ENCODE data around the gene BABAM1. TPM values are rescaled to one million over a fixed set of nuclear protein-coding genes. Genes with fewer than 3 reads are reported as not detected.

The BABAM1 gene
- total and polyA plus RNA-seq, 2 experiments from 2014 or later = 82.7 to 90.3 TPM

DNA sequence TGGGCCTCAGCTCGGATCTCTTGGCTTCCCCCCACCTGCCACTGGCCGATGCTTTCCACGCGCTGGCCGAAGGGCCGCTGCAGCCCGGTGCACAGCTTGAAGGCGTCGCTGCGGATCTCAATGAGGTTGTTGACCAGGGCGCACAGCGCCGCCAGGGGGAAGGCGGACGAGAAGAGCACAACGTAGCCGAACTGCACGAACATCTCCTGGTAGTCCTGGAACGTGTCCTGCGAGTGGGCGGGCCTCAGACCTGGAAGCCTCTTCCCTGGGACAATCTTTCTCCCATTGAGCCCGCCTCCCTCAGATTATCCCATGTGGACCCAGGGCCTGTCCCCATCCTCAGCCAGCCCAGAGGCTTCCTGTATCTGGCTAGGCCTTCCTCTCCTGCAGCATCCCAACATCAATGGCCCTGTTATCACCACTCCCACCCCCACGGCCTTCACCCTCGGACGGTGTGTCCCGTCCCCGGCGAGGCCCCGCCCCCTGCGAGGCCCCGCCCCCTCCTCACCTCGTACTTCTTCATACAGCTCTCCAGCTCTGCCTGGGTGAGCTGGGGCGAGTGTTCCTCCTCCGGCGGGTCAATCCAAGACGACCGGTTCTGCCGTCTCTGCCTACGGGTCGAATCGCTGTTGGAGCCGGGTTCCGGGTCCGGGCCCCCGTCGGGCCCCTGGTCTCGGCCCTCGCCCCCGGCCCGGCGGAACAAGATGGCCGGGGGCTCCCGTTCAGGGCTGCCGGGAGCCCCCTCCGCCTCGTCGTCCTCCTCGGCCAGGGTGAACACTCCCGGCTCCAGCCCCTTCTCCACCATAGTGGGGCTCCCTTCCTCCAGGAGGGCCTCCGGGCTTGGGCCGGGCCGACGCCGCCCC lies 60.6 kb downstream of the BABAM1 start:
- H3K27me3 ChIP-seq (replicated peaks; ENCODE audit: insufficient read depth) = no peaks in the 10 kb centered on the region
- no peak for DNase-seq
- no peaks in the 10 kb centered on the region for H3K4me1 ChIP-seq (ENCODE audit: insufficient read depth)
- no peaks in the 10 kb centered on the region for H3K36me3 ChIP-seq (ENCODE audit: low read depth)
- H3K4me2 ChIP-seq (ENCODE audit: unreplicated experiment) = no peak overlapping the region
- no peaks in the 10 kb centered on the region for H3K79me2 ChIP-seq (ENCODE audit: insufficient read depth)
- H2AFZ ChIP-seq = no peak overlapping the region
- TF ChIP-seq EZH2 (IDR thresholded peaks at IDR 0.05; ENCODE audit: insufficient read depth, poor library complexity, severe bottlenecking) = no peak
- no peak for TF ChIP-seq EZH2phosphoT487 (IDR thresholded peaks at IDR 0.05; ENCODE audit: insufficient read depth, low read depth)
- no peaks in the 10 kb centered on the region for H4K20me1 ChIP-seq (ENCODE audit: insufficient read depth)
- H3K27ac ChIP-seq = no peak overlapping the region
- 0 out of 2 replicates have a peak, but pooled peaks cover 12% of the 10 kb centered on the region for H3F3A ChIP-seq (ENCODE audit: insufficient read depth)
- 77 to 94% methylated on average over 34 to 64 of the region's 64 CpGs for WGBS, 2 experiments (ENCODE audit: low coverage in 1 of 2, low lambda C conversion rate in 2 of 2, missing lambda C conversion rate in 2 of 2)
- H3K9me3 ChIP-seq (ENCODE audit: low read depth) = no peaks in the 10 kb centered on the region
- no peak overlapping the region for H3K4me3 ChIP-seq
- in situ Hi-C loops (cut with MboI) = no loop called here
- H3K9me2 ChIP-seq (ENCODE audit: insufficient read depth) = no peaks in the 10 kb centered on the region
- no peak overlapping the region for H3K9ac ChIP-seq

Other genes starting within 250 kb of the BABAM1 start
- 0.76 and 0.89 TPM in 2 replicates for gene CPAMD8, start 240.6 kb upstream of the BABAM1 start, total RNA-seq (2014; rRNA removed; shearing (Covaris generic))
- 0.20 and 0.80 TPM in 2 replicates for gene CPAMD8, start 240.6 kb upstream of the BABAM1 start, polyA plus RNA-seq (2016; fragmentation: Nextera tagmentation; extraction: Ambion mirVana)
- gene HAUS8, start 192.0 kb upstream of the BABAM1 start, total RNA-seq (2014; rRNA removed; shearing (Covaris generic)) = 1.0 and 3.4 TPM in 2 replicates
- 8.2 and 10.6 TPM in 2 replicates for gene HAUS8, start 192.0 kb upstream of the BABAM1 start, polyA plus RNA-seq (2016; fragmentation: Nextera tagmentation; extraction: Ambion mirVana)
- 49.1 and 71.8 TPM in 2 replicates for gene MYO9B, start 191.7 kb upstream of the BABAM1 start, total RNA-seq (2014; rRNA removed; shearing (Covaris generic))
- gene MYO9B, start 191.7 kb upstream of the BABAM1 start, polyA plus RNA-seq (2016; fragmentation: Nextera tagmentation; extraction: Ambion mirVana) = 18.6 and 20.1 TPM in 2 replicates
- 13.2 and 29.0 TPM in 2 replicates for gene USE1, start 52.1 kb upstream of the BABAM1 start, total RNA-seq (2014; rRNA removed; shearing (Covaris generic))
- gene USE1, start 52.1 kb upstream of the BABAM1 start, polyA plus RNA-seq (2016; fragmentation: Nextera tagmentation; extraction: Ambion mirVana) = 29.6 and 32.3 TPM in 2 replicates
- 1.3 and 1.8 TPM in 2 replicates for gene OCEL1, start 41.2 kb upstream of the BABAM1 start, total RNA-seq (2014; rRNA removed; shearing (Covaris generic))
- 17.1 and 17.4 TPM in 2 replicates for gene OCEL1, start 41.2 kb upstream of the BABAM1 start, polyA plus RNA-seq (2016; fragmentation: Nextera tagmentation; extraction: Ambion mirVana)
- gene NR2F6, start 21.5 kb upstream of the BABAM1 start, total RNA-seq (2014; rRNA removed; shearing (Covaris generic)) = 82.5 and 96.7 TPM in 2 replicates
- gene NR2F6, start 21.5 kb upstream of the BABAM1 start, polyA plus RNA-seq (2016; fragmentation: Nextera tagmentation; extraction: Ambion mirVana) = 11.7 and 14.1 TPM in 2 replicates
- not detected in 2 replicates for gene USHBP1, start 2.7 kb upstream of the BABAM1 start, total RNA-seq (2014; rRNA removed; shearing (Covaris generic))
- not detected in 2 replicates for gene USHBP1, start 2.7 kb upstream of the BABAM1 start, polyA plus RNA-seq (2016; fragmentation: Nextera tagmentation; extraction: Ambion mirVana)
- 0.54 and 1.4 TPM in 2 replicates for gene ANKLE1, start 14.5 kb downstream of the BABAM1 start, total RNA-seq (2014; rRNA removed; shearing (Covaris generic))
- 0.14 and 0.31 TPM in 2 replicates for gene ANKLE1, start 14.5 kb downstream of the BABAM1 start, polyA plus RNA-seq (2016; fragmentation: Nextera tagmentation; extraction: Ambion mirVana)
- 10.9 and 19.1 TPM in 2 replicates for gene ABHD8, start 36.0 kb downstream of the BABAM1 start, total RNA-seq (2014; rRNA removed; shearing (Covaris generic))
- 8.7 and 9.1 TPM in 2 replicates for gene ABHD8, start 36.0 kb downstream of the BABAM1 start, polyA plus RNA-seq (2016; fragmentation: Nextera tagmentation; extraction: Ambion mirVana)
- 14.7 and 23.0 TPM in 2 replicates for gene MRPL34, start 38.4 kb downstream of the BABAM1 start, total RNA-seq (2014; rRNA removed; shearing (Covaris generic))
- gene MRPL34, start 38.4 kb downstream of the BABAM1 start, polyA plus RNA-seq (2016; fragmentation: Nextera tagmentation; extraction: Ambion mirVana) = 74.5 and 78.8 TPM in 2 replicates
- 10.9 and 40.8 TPM in 2 replicates for gene DDA1, start 42.1 kb downstream of the BABAM1 start, total RNA-seq (2014; rRNA removed; shearing (Covaris generic))
- 87.8 and 96.9 TPM in 2 replicates for gene DDA1, start 42.1 kb downstream of the BABAM1 start, polyA plus RNA-seq (2016; fragmentation: Nextera tagmentation; extraction: Ambion mirVana)
- gene ANO8, start 67.4 kb downstream of the BABAM1 start, total RNA-seq (2014; rRNA removed; shearing (Covaris generic)) = 2.8 and 4.0 TPM in 2 replicates
- gene ANO8, start 67.4 kb downstream of the BABAM1 start, polyA plus RNA-seq (2016; fragmentation: Nextera tagmentation; extraction: Ambion mirVana) = 0.52 and 0.61 TPM in 2 replicates
- gene GTPBP3, start 70.1 kb downstream of the BABAM1 start, total RNA-seq (2014; rRNA removed; shearing (Covaris generic)) = 11.4 and 14.8 TPM in 2 replicates
- 7.6 and 7.9 TPM in 2 replicates for gene GTPBP3, start 70.1 kb downstream of the BABAM1 start, polyA plus RNA-seq (2016; fragmentation: Nextera tagmentation; extraction: Ambion mirVana)
- not detected in 2 replicates for gene PLVAP, start 109.9 kb downstream of the BABAM1 start, total RNA-seq (2014; rRNA removed; shearing (Covaris generic))
- not detected in 2 replicates for gene PLVAP, start 109.9 kb downstream of the BABAM1 start, polyA plus RNA-seq (2016; fragmentation: Nextera tagmentation; extraction: Ambion mirVana)
- gene CCDC194, start 126.8 kb downstream of the BABAM1 start, total RNA-seq (2014; rRNA removed; shearing (Covaris generic)) = not detected in 2 replicates
- gene CCDC194, start 126.8 kb downstream of the BABAM1 start, polyA plus RNA-seq (2016; fragmentation: Nextera tagmentation; extraction: Ambion mirVana) = not detected in 2 replicates
- not detected in 2 replicates for gene BST2, start 138.2 kb downstream of the BABAM1 start, total RNA-seq (2014; rRNA removed; shearing (Covaris generic))
- gene BST2, start 138.2 kb downstream of the BABAM1 start, polyA plus RNA-seq (2016; fragmentation: Nextera tagmentation; extraction: Ambion mirVana) = 0.75 and 0.79 TPM in 2 replicates
- 68.3 and 73.9 TPM in 2 replicates for gene MVB12A, start 152.6 kb downstream of the BABAM1 start, total RNA-seq (2014; rRNA removed; shearing (Covaris generic))
- gene MVB12A, start 152.6 kb downstream of the BABAM1 start, polyA plus RNA-seq (2016; fragmentation: Nextera tagmentation; extraction: Ambion mirVana) = 49.6 and 55.3 TPM in 2 replicates
- 0.22 TPM in 1 of 2 replicates, not detected in the other for gene TMEM221, start 181.2 kb downstream of the BABAM1 start, total RNA-seq (2014; rRNA removed; shearing (Covaris generic))
- 0.30 TPM in 1 of 2 replicates, not detected in the other for gene TMEM221, start 181.2 kb downstream of the BABAM1 start, polyA plus RNA-seq (2016; fragmentation: Nextera tagmentation; extraction: Ambion mirVana)
- not detected in 2 replicates for gene NXNL1, start 193.5 kb downstream of the BABAM1 start, total RNA-seq (2014; rRNA removed; shearing (Covaris generic))
- not detected in 2 replicates for gene NXNL1, start 193.5 kb downstream of the BABAM1 start, polyA plus RNA-seq (2016; fragmentation: Nextera tagmentation; extraction: Ambion mirVana)
- gene SLC27A1, start 203.1 kb downstream of the BABAM1 start, total RNA-seq (2014; rRNA removed; shearing (Covaris generic)) = 30.0 and 34.0 TPM in 2 replicates
- gene SLC27A1, start 203.1 kb downstream of the BABAM1 start, polyA plus RNA-seq (2016; fragmentation: Nextera tagmentation; extraction: Ambion mirVana) = 20.4 and 21.9 TPM in 2 replicates
- 96.0 and 125 TPM in 2 replicates for gene PGLS, start 244.2 kb downstream of the BABAM1 start, total RNA-seq (2014; rRNA removed; shearing (Covaris generic))
- 135 and 140 TPM in 2 replicates for gene PGLS, start 244.2 kb downstream of the BABAM1 start, polyA plus RNA-seq (2016; fragmentation: Nextera tagmentation; extraction: Ambion mirVana)